LNCaP clone FGC (cell line): ENCODE data around the gene FAF2.
"Not testable (repeated sequence)": the region's sequence is repeated elsewhere in the genome, so short reads cannot be mapped to it uniquely, and the experiment has no call there.

Experiments used
- DNase-seq: peaks from one replicate; pipeline ENCODE4 v3.0.0-alpha.2; 2011; ENCODE audit warnings: low read depth
- H3K4me3 ChIP-seq: 2 replicates; pipeline ENCODE4 v1.5.1; 2011; ENCODE audit warnings: mild to moderate bottlenecking, low read depth, low read length, control low read depth
- CTCF ChIP-seq: IDR thresholded peaks from 2 replicates; pipeline ENCODE4 v1.5.1; 2012; ENCODE audit warnings: mild to moderate bottlenecking; ENCODE audit not compliant: control insufficient read depth, insufficient read depth; ENCODE audit errors: extremely low read depth

The FAF2 gene

DNA sequence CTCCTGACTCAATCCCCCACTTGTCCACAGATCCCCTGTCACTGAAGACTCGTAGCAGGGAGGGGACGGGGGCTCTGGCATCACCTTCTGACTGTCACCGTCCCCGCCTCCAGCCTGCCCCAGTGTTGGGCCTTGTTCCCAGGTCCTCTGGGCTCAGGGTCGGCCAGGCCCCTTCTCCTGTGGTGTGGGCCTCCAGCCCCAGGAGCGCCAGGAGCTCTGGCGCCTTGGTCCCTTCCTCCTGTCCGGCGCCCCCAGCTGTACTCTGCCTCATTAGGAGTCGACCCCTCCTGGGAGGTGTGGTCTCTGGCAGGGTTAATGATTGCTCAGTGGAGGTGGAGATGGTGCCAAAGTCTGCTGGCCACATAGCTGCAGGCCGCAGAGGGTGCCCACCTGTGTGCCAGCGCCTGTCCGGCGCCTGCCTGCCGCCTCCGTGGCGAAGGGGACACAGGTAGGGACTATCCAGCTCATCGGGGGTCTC, 100.8 kb downstream of the FAF2 start, which contains the start of gene CDHR2:
Gene CDHR2 (plus strand): TSS at position 376 of the 478 bp plus-strand sequence. CDS start 16,011 bp downstream, outside the sequence.
- TF ChIP-seq CTCF: no peak
- H3K4me3 ChIP-seq: no peak within 1 kb of the TSS
- DNase-seq: no peak

- no peak for TF ChIP-seq CTCF
- DNase-seq: no peak
- H3K4me3 ChIP-seq: no peak overlapping the region
These were observed 101.7 kb downstream of the FAF2 start for GRCh38 chr5:176549871-176550270.

DNA sequence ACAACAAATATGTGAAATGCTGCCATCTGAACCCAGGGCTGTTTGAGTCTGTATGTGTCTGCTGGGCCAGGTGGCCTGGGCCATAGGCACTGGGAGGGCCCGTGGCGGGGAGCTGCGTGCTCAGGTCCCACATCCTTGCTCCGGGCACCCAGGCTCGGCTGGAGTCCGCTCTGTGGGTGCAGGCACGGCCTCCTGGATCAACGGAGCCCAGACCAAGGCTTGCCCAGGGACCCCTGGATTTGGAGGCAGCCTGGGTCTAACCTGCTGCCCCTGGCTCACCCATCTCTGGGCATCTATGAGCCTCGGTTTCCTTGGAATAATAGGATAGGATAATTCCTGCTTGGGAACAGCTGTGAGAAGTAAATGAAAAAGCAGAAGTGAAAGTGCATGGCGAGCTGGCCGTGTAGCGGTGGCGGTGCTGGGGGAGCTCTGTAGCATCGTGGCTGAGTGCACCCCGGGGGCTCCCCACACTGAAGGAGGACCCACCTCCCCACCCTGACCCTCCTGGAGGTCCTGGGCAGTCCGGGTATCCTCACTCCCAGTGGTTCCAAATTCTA, 102.2 kb downstream of the FAF2 start:
- TF ChIP-seq CTCF: no peak
- no peak for DNase-seq
- no peak overlapping the region for H3K4me3 ChIP-seq

GRCh38 chr5:176550937-176551336, 102.8 kb downstream of the FAF2 start:
- H3K4me3 ChIP-seq, DNase-seq: not testable (repeated sequence)

- no peak overlapping the region for H3K4me3 ChIP-seq
- DNase-seq: no peak
- TF ChIP-seq CTCF: no peak
These were observed 104.2 kb downstream of the FAF2 start for GRCh38 chr5:176552332-176552869.

- H3K4me3 ChIP-seq: no peak overlapping the region
- DNase-seq: no peak
- no peak for TF ChIP-seq CTCF
These were observed 105.3 kb downstream of the FAF2 start for GRCh38 chr5:176553260-176554085.

DNA sequence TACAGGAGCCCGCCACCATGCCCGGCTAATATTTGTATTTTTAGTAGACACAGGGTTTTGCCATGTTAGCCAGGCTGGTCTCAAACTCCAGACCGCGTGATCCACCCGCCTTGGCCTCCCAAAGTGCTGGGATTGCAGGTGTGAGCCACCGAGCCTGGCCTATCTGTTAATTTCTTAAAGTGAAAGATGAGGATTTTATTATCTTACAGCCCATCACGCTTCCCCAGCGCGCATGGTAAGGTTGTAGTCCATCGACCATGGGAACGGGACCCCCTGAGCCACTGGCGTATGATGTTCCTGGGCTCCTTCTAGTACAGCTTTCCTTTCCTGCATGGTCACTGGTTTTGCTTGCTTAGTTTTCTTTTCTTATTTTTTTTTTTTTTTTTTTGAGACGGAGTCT, 109.7 kb downstream of the FAF2 start:
- no peak for TF ChIP-seq CTCF
- DNase-seq: no peak
- no peak overlapping the region for H3K4me3 ChIP-seq
